GM15510 (cell line): ENCODE data around the gene BRINP1.

Experiments
- POLR2A ChIP-seq: IDR thresholded peaks from 3 replicates; pipeline ENCODE4 v1.6.1; 2011; ENCODE audit warnings: borderline replicate concordance; ENCODE audit not compliant: insufficient read length; ENCODE audit errors: extremely low read depth

BRINP1 gene

GRCh38 chr9:119307471-119307870 lies 61.8 kb downstream of the BRINP1 start:
- TF ChIP-seq POLR2A = no peak

GRCh38 chr9:119304555-119304954 lies 64.7 kb downstream of the BRINP1 start:
- no peak for TF ChIP-seq POLR2A

GRCh38 chr9:119302988-119303698 lies 66.1 kb downstream of the BRINP1 start:
- no peak for TF ChIP-seq POLR2A

- TF ChIP-seq POLR2A = no peak
Measured at GRCh38 chr9:119298076-119298853, 71.0 kb downstream of the BRINP1 start.

- no peak for TF ChIP-seq POLR2A
Measured at GRCh38 chr9:119291554-119291953, 77.7 kb downstream of the BRINP1 start.

- TF ChIP-seq POLR2A = no peak
Measured at GRCh38 chr9:119289740-119290433, 79.3 kb downstream of the BRINP1 start.

- TF ChIP-seq POLR2A = no peak
Measured at GRCh38 chr9:119284587-119285337, 84.5 kb downstream of the BRINP1 start.

- no peak for TF ChIP-seq POLR2A
Measured at GRCh38 chr9:119284118-119284517, 85.1 kb downstream of the BRINP1 start.

- no peak for TF ChIP-seq POLR2A
Measured at GRCh38 chr9:119283078-119283794, 86.0 kb downstream of the BRINP1 start.

- TF ChIP-seq POLR2A = no peak
Measured at GRCh38 chr9:119282476-119283077, 86.7 kb downstream of the BRINP1 start.

- TF ChIP-seq POLR2A = no peak
Measured at GRCh38 chr9:119280740-119281485, 88.3 kb downstream of the BRINP1 start.

- no peak for TF ChIP-seq POLR2A
Measured at GRCh38 chr9:119278171-119278570, 91.1 kb downstream of the BRINP1 start.
